Endothelial cell of umbilical vein (primary cell): ENCODE measurements around the gene RAD51B. TPM values are rescaled to one million over a fixed set of nuclear protein-coding genes. Genes with fewer than 3 reads are reported as not detected.

ENCODE experiments used
- BruUV-seq: library from RNA; stranded (reverse); fragments of 400-500 nt; replicated peaks from 2 replicates; lab custom pipeline; 2021; lab: Mats Ljungman, UMichigan
- CTCF ChIA-PET: fragments of 300-600, 350-600 bp; sonication (Branson Sonifier 250); formaldehyde crosslinking; loops from one replicate; lab custom pipeline; 2021; ENCODE audit warnings: antibody characterized with exemption, inconsistent platforms; lab: Charles Lee
- POLR2A ChIA-PET: fragments of 300-600, 350-600 bp; sonication (Branson Sonifier 250); formaldehyde crosslinking; loops from one replicate; lab custom pipeline; 2021; ENCODE audit warnings: antibody characterized with exemption, inconsistent platforms; lab: Charles Lee
- DNase-seq: peaks from one replicate; pipeline ENCODE4 v3.0.0-alpha.2; 2011; ENCODE audit warnings: low read depth, low spot score
- FAIRE-seq: peaks from 2 replicates; lab custom pipeline; 2011; peaks lifted over from hg19 to GRCh38; lab: Jason Lieb, UNC
- H2AFZ ChIP-seq: 2 replicates; pipeline ENCODE4 v1.6.0; 2012; ENCODE audit warnings: low read depth, low read length, control low read depth, inconsistent platforms
- H3K27ac ChIP-seq: 2 replicates; pipeline ENCODE4 v1.5.1; 2011; ENCODE audit warnings: low read depth, mild to moderate bottlenecking, control low read depth, low read length, moderate library complexity; ENCODE audit not compliant: insufficient read depth
- H3K27me3 ChIP-seq, 2 experiments: 2 replicates each; pipeline versions ENCODE4 v1.6.0 to v1.6.1; 2011; ENCODE audit warnings: low read length in 2 of 2, mixed read lengths in 1 of 2; ENCODE audit not compliant: control insufficient read depth in 2 of 2, insufficient read depth in 2 of 2
- H3K36me3 ChIP-seq, 2 experiments: 2 replicates in 1 of 2; 3 replicates in 1 of 2; pipeline ENCODE4 v1.5.1; 2011; ENCODE audit warnings: low read length in 2 of 2, mild to moderate bottlenecking in 1 of 2, moderate library complexity in 1 of 2; ENCODE audit not compliant: control insufficient read depth in 2 of 2, insufficient read depth in 2 of 2; ENCODE audit errors: extremely low read depth in 1 of 2
- H3K4me1 ChIP-seq: 3 replicates; pipeline ENCODE4 v1.5.1; 2011; ENCODE audit warnings: mild to moderate bottlenecking, low read length; ENCODE audit not compliant: control insufficient read depth, insufficient read depth; ENCODE audit errors: extremely low read depth
- H3K4me2 ChIP-seq: 2 replicates; pipeline ENCODE4 v1.6.1; 2011; ENCODE audit warnings: low read length, control low read depth, mixed read lengths; ENCODE audit not compliant: insufficient read depth
- H3K4me3 ChIP-seq, 3 experiments: fragments of 200-600 bp in 1 of 3; sonication (generic), shearing (Covaris generic) in 1 of 3; replicated peaks in 1 of 3; 2 replicates each; pipeline ENCODE4 v1.5.1; 2011 to 2016; ENCODE audit warnings: control low read depth in 3 of 3, low read length in 3 of 3, mild to moderate bottlenecking in 2 of 3, inconsistent platforms in 1 of 3, low read depth in 1 of 3, moderate library complexity in 1 of 3; ENCODE audit not compliant: insufficient read depth in 1 of 3
- H3K79me2 ChIP-seq: 2 replicates; pipeline ENCODE4 v1.6.0; 2012; ENCODE audit warnings: low read length, inconsistent platforms; ENCODE audit not compliant: control insufficient read depth, insufficient read depth
- H3K9ac ChIP-seq: replicated peaks from 2 replicates; pipeline ENCODE3; 2011; ENCODE audit warnings: low read length, control low read depth; ENCODE audit not compliant: insufficient read depth; ENCODE audit errors: extremely low read depth
- H3K9me1 ChIP-seq: replicated peaks from 3 replicates; pipeline ENCODE4 v1.6.0; 2011; ENCODE audit warnings: mild to moderate bottlenecking, low read length; ENCODE audit not compliant: control insufficient read depth, insufficient read depth; ENCODE audit errors: extremely low read depth
- H3K9me3 ChIP-seq: replicated peaks from 2 replicates; pipeline ENCODE4 v1.5.1; 2012; ENCODE audit warnings: low read length, inconsistent platforms; ENCODE audit not compliant: control insufficient read depth, insufficient read depth
- H4K20me1 ChIP-seq: replicated peaks from 2 replicates; pipeline ENCODE3; 2011; ENCODE audit warnings: mild to moderate bottlenecking, low read length; ENCODE audit not compliant: control insufficient read depth, insufficient read depth; ENCODE audit errors: extremely low read depth
- CTCF ChIP-seq, 2 donors: IDR thresholded peaks; 1 replicate in 1 of 2; 2 replicates in 1 of 2; pipeline ENCODE4 v1.5.1; 2011; ENCODE audit warnings: low read length in 2 of 2, mild to moderate bottlenecking in 2 of 2, moderate library complexity in 2 of 2, control low read depth in 1 of 2, inconsistent platforms in 1 of 2, low read depth in 1 of 2; ENCODE audit not compliant: insufficient read depth in 1 of 2; ENCODE audit errors: extremely low read depth in 1 of 2
- EZH2 ChIP-seq: IDR thresholded peaks from 2 replicates; pipeline ENCODE4 v1.6.1; 2012; ENCODE audit warnings: borderline replicate concordance, low read depth, mild to moderate bottlenecking, moderate library complexity, low read length, inconsistent platforms; ENCODE audit not compliant: severe bottlenecking
- FOS ChIP-seq: IDR thresholded peaks from 2 replicates; pipeline ENCODE4 v1.6.1; 2011; ENCODE audit warnings: mild to moderate bottlenecking, low read length, moderate library complexity, borderline replicate concordance; ENCODE audit not compliant: insufficient read depth
- GATA2 ChIP-seq: IDR thresholded peaks from 2 replicates; pipeline ENCODE4 v1.7.0; 2011; ENCODE audit warnings: low read depth, mild to moderate bottlenecking, moderate library complexity, mixed read lengths, low read length; ENCODE audit not compliant: insufficient read length, insufficient read depth
- JUN ChIP-seq: IDR thresholded peaks from 2 replicates; pipeline ENCODE4 v1.6.1; 2011; ENCODE audit warnings: borderline replicate concordance, low read depth; ENCODE audit not compliant: insufficient read length, insufficient read depth
- MAX ChIP-seq: IDR thresholded peaks from 2 replicates; pipeline ENCODE4 v1.6.1; 2011; ENCODE audit not compliant: insufficient read depth, insufficient read length
- MYC ChIP-seq: IDR thresholded peaks from one replicate; pipeline ENCODE4 v1.6.1; 2011; ENCODE audit warnings: mild to moderate bottlenecking, low read depth, low read length
- POLR2A ChIP-seq: IDR thresholded peaks from 2 replicates; pipeline ENCODE4 v1.6.1; 2012; ENCODE audit warnings: low read depth, mild to moderate bottlenecking, control low read depth, low read length
- POLR2AphosphoS5 ChIP-seq: IDR thresholded peaks from 2 replicates; pipeline ENCODE4 v1.6.1; 2012; ENCODE audit warnings: low read depth, mild to moderate bottlenecking, control low read depth, low read length, moderate library complexity; ENCODE audit not compliant: insufficient read depth
- dilution Hi-C: fragments of 300-500 bp; cut with MboI; formaldehyde crosslinking; loops from one replicate; pipeline ENCODE4 v1.15.0; 2019; ENCODE audit warnings: low sequenced_read_pairs; ENCODE audit not compliant: extremely low pct_ligation_motif_present
- intact Hi-C: fragments of 100-400 bp; cut with micrococcal nuclease; formaldehyde crosslinking; loops from one replicate; pipeline ENCODE4 v1.10.0; 2022
- polyA plus RNA-seq, 4 experiments: library from polyadenylated mRNA; depleted of rRNA in 3 of 4; stranded (reverse) in 3 of 4; unstranded in 1 of 4; fragments of >200 nt; gene quantifications; 2 replicates each; pipeline versions ENCODE4 v1.2.1 to v1.2.3, GENCODE V29; 2011 to 2012; ENCODE audit warnings: missing spikeins in 1 of 4
- total RNA-seq: library from RNA; stranded (reverse); gene quantifications from 2 replicates; pipeline ENCODE4 v1.2.3, GENCODE V29; 2021

Gene RAD51B
- total and polyA plus RNA-seq, 2 donors (not counting 3 experiments of a cell fraction or from before 2014, with no cell fraction given): 3.9 to 19.0 TPM

- dilution Hi-C loops: no loop called here
- Histone ChIP-seq H3K4me2 (peak overlapping the region; percentile 0), H3K36me3 (no peaks in the 10 kb centered on the region), H3K4me3 (no peak overlapping the region), H3K4me1 (peaks cover 49% of the 10 kb centered on the region), H3K79me2 (no peaks in the 10 kb centered on the region), H4K20me1 (no peaks in the 10 kb centered on the region), H3K9me3 (no peaks in the 10 kb centered on the region), H3K9ac (no peak overlapping the region), H3K27me3 (no peaks in the 10 kb centered on the region), H2AFZ (peak overlapping the region; percentile 68), H3K27ac (peak overlapping the region; percentile 51), H3K9me1 (no peaks in the 10 kb centered on the region)
- DNase-seq: peak; percentile 61
- peak; percentile 85 for FAIRE-seq
- intact Hi-C loops: no loop called here
- POLR2A ChIA-PET: no interaction called here
- TF ChIP-seq POLR2A (no peak), JUN (no peak)
- CTCF ChIA-PET: interaction anchor here (1.1 kb wide), 1 partner anchor 296 kb away, joined by 4 read pairs; no protein-coding TSS in a partner anchor
- no TSS peak for BruUV-seq
Measured at GRCh38 chr14:68466491-68466977, 647.0 kb downstream of the RAD51B start.

- intact Hi-C loops: no loop called here
Measured at GRCh38 chr14:68467425-68467824, 647.8 kb downstream of the RAD51B start.

More at GRCh38 chr14:68467425-68467824, 647.8 kb downstream of the RAD51B start:
- Histone ChIP-seq H3K9ac (no peak overlapping the region), H2AFZ (no peak overlapping the region), H3K36me3 (no peaks in the 10 kb centered on the region), H3K79me2 (no peaks in the 10 kb centered on the region), H3K4me3 (no peak overlapping the region), H3K4me1 (peaks cover 49% of the 10 kb centered on the region), H3K9me3 (no peaks in the 10 kb centered on the region), H3K9me1 (no peaks in the 10 kb centered on the region), H4K20me1 (no peaks in the 10 kb centered on the region), H3K27ac (no peak overlapping the region), H3K4me2 (no peak overlapping the region), H3K27me3 (no peaks in the 10 kb centered on the region)
- TF ChIP-seq CTCF (IDR thresholded peaks at IDR 0.05; ENCODE audit: extremely low read depth in 1 of 2, insufficient read depth in 1 of 2, low read depth in 1 of 2, low read length in 2 of 2) (no peak), POLR2A (no peak), EZH2 (no peak), JUN (no peak), GATA2 (no peak), MYC (no peak), MAX (no peak), POLR2AphosphoS5 (no peak), FOS (no peak)
- dilution Hi-C loops: no loop called here
- ChIA-PET CTCF (interaction anchor here (0.9 to 1.8 kb wide), 2 partner anchors 8 to 376 kb away, joined by 3 to 7 read pairs; no protein-coding TSS in a partner anchor), POLR2A (no interaction called here)
- DNase-seq (no peak), FAIRE-seq (no peak)
- no TSS peak for BruUV-seq
